ENCODE measurements around the gene DNAH3. TPM values are rescaled to one million over a fixed set of nuclear protein-coding genes. Genes with fewer than 3 reads are reported as not detected.
A peak's percentile ranks its signal among the peaks of the same experiment; 100 is the strongest.
"Not testable (repeated sequence)": the region's sequence is repeated elsewhere in the genome, so short reads cannot be mapped to it uniquely, and the experiment has no call there.

DNAH3 gene
- total RNA-seq, 1 experiment from 2014 or later, result not detected

GRCh38 chr16:20997147-20997546 lies 153.5 kb downstream of the DNAH3 start:
- DNase-seq (ENCODE audit: low spot score), result no peak

- DNase-seq (ENCODE audit: low spot score), result no peak
These were observed 154.9 kb downstream of the DNAH3 start for GRCh38 chr16:20995711-20996110.

- DNase-seq (ENCODE audit: low spot score), result not testable (repeated sequence)
These were observed 161.1 kb downstream of the DNAH3 start for GRCh38 chr16:20989496-20990070.

GRCh38 chr16:20987049-20987448 lies 163.6 kb downstream of the DNAH3 start:
- no peak for DNase-seq (ENCODE audit: low spot score)

- DNase-seq (ENCODE audit: low spot score), result no peak
These were observed 166.6 kb downstream of the DNAH3 start for GRCh38 chr16:20984019-20984418.

- no peak for DNase-seq (ENCODE audit: low spot score)
These were observed 174.1 kb downstream of the DNAH3 start for GRCh38 chr16:20976576-20976975.

GRCh38 chr16:20973201-20973600 lies 177.4 kb downstream of the DNAH3 start:
- DNase-seq (ENCODE audit: low spot score), result not testable (repeated sequence)

- DNase-seq (ENCODE audit: low spot score), result peak; percentile 18
These were observed 179.2 kb downstream of the DNAH3 start for GRCh38 chr16:20971401-20971800.

- no peak for DNase-seq (ENCODE audit: low spot score)
These were observed 181.3 kb downstream of the DNAH3 start for GRCh38 chr16:20969386-20969785.

GRCh38 chr16:20968765-20969164 lies 181.9 kb downstream of the DNAH3 start:
- DNase-seq (ENCODE audit: low spot score), result no peak

- no peak for DNase-seq (ENCODE audit: low spot score)
These were observed 189.7 kb downstream of the DNAH3 start for GRCh38 chr16:20960899-20961298.

- DNase-seq (ENCODE audit: low spot score), result no peak
These were observed 193.5 kb downstream of the DNAH3 start for GRCh38 chr16:20957153-20957552.

GRCh38 chr16:20956319-20956718 lies 194.3 kb downstream of the DNAH3 start:
- DNase-seq (ENCODE audit: low spot score), result no peak

GRCh38 chr16:20954574-20954973 lies 196.1 kb downstream of the DNAH3 start:
- no peak for DNase-seq (ENCODE audit: low spot score)

GRCh38 chr16:20952139-20952920 lies 198.3 kb downstream of the DNAH3 start:
- DNase-seq (ENCODE audit: low spot score), result no peak

GRCh38 chr16:20950294-20950693 lies 200.4 kb downstream of the DNAH3 start:
- no peak for DNase-seq (ENCODE audit: low spot score)

- DNase-seq (ENCODE audit: low spot score), result no peak
These were observed 201.0 kb downstream of the DNAH3 start for GRCh38 chr16:20949660-20950059.

- DNase-seq (ENCODE audit: low spot score), result no peak
These were observed 202.2 kb downstream of the DNAH3 start for GRCh38 chr16:20948444-20948843.

GRCh38 chr16:20946015-20946629 lies 204.5 kb downstream of the DNAH3 start:
- DNase-seq (ENCODE audit: low spot score), result no peak

- not testable (repeated sequence) for DNase-seq (ENCODE audit: low spot score)
These were observed 205.1 kb downstream of the DNAH3 start for GRCh38 chr16:20945575-20945875.

- peak; percentile 40 for DNase-seq (ENCODE audit: low spot score)
These were observed 205.6 kb downstream of the DNAH3 start for GRCh38 chr16:20944861-20945574.

- DNase-seq (ENCODE audit: low spot score), result no peak
These were observed 208.4 kb downstream of the DNAH3 start for GRCh38 chr16:20942256-20942655.

GRCh38 chr16:20941636-20941926 lies 209.1 kb downstream of the DNAH3 start:
- no peak for DNase-seq (ENCODE audit: low spot score)

All from A172 (cell line).